HepG2 (cell line): ENCODE data around the gene TPRA1. TPM values are rescaled to one million over a fixed set of nuclear protein-coding genes. Genes with fewer than 3 reads are reported as not detected.

Source experiments
- ATAC-seq: fragments of 200-7000 bp; cut with Tn5 transposase; 3 replicates; pipeline ENCODE4 v1.9.1; 2020; ENCODE audit warnings: mild to moderate bottlenecking, moderate library complexity
- BruUV-seq: library from RNA; stranded (reverse); fragments of 400-500 nt; replicated peaks from 2 replicates; lab custom pipeline; 2021; lab: Mats Ljungman, UMichigan
- CTCF ChIA-PET: fragments of 300-600 bp; formaldehyde crosslinking; extraction: SDS; loops from one replicate; lab custom pipeline; 2021; ENCODE audit warnings: low total read pairs, inconsistent platforms, low intra/inter-chr PET ratio; lab: Yijun Ruan, JAX
- POLR2A ChIA-PET: fragments of 350-600 bp; sonication (Branson Sonifier 250); formaldehyde crosslinking; loops from one replicate; lab custom pipeline; 2020; ENCODE audit warnings: antibody characterized with exemption, inconsistent platforms; lab: Yijun Ruan, JAX
- DNase-seq: peaks from one replicate; pipeline ENCODE4 v3.0.0-alpha.2; 2015; ENCODE audit warnings: low spot score
- FAIRE-seq: peaks from 3 replicates; lab custom pipeline; 2011; peaks lifted over from hg19 to GRCh38; lab: Jason Lieb, UNC
- H2AFZ ChIP-seq: one replicate; pipeline ENCODE4 v1.6.1; 2011; ENCODE audit warnings: low read length, inconsistent platforms
- H3K27ac ChIP-seq: fragments of 300-600 bp; 3 replicates; pipeline ENCODE4 v1.8.0; 2011; ENCODE audit warnings: mixed run types, mild to moderate bottlenecking, mixed read lengths, low read length, inconsistent platforms; ENCODE audit not compliant: insufficient read depth; ENCODE audit errors: extremely low read length
- H3K27me3 ChIP-seq, 2 experiments: fragments of 200-600 bp in 1 of 2; 2 replicates in 1 of 2; 3 replicates in 1 of 2; pipeline versions ENCODE4 v1.6.0 to v1.8.0; 2011; ENCODE audit warnings: low read length in 2 of 2, mild to moderate bottlenecking in 2 of 2, moderate library complexity in 2 of 2, inconsistent platforms in 1 of 2; ENCODE audit not compliant: insufficient read depth in 2 of 2, control insufficient read depth in 1 of 2
- H3K36me3 ChIP-seq, 2 experiments: fragments of 200-600 bp in 1 of 2; replicated peaks in 1 of 2; 2 replicates in 1 of 2; 3 replicates in 1 of 2; pipeline versions ENCODE4 v1.5.1 to v1.8.0; 2011; ENCODE audit warnings: low read length in 2 of 2, inconsistent platforms in 1 of 2; ENCODE audit not compliant: insufficient read depth in 2 of 2, control insufficient read depth in 1 of 2
- H3K4me1 ChIP-seq: 2 replicates; pipeline ENCODE4 v1.5.1; 2012; ENCODE audit warnings: low read length, inconsistent platforms; ENCODE audit not compliant: insufficient read depth
- H3K4me2 ChIP-seq: 2 replicates; pipeline ENCODE4 v1.6.0; 2011; ENCODE audit warnings: low read depth, low read length, inconsistent platforms
- H3K4me3 ChIP-seq, 3 experiments: fragments of 200-600 bp in 1 of 3; sonication (generic), shearing (Covaris generic) in 1 of 3; replicated peaks in 1 of 3; 2 replicates each; pipeline ENCODE4 v1.5.1; 2011 to 2016; ENCODE audit warnings: low read length in 3 of 3, inconsistent platforms in 2 of 3, low read depth in 2 of 3, mild to moderate bottlenecking in 2 of 3, control low read depth in 1 of 3, mixed read lengths in 1 of 3; ENCODE audit not compliant: insufficient read depth in 1 of 3
- H3K79me2 ChIP-seq: one replicate; pipeline ENCODE4 v1.6.1; 2011; ENCODE audit warnings: low read length, inconsistent platforms; ENCODE audit not compliant: insufficient read depth
- H3K9ac ChIP-seq: 2 replicates; pipeline ENCODE4 v1.6.0; 2011; ENCODE audit warnings: mild to moderate bottlenecking, low read depth, low read length, inconsistent platforms; ENCODE audit not compliant: insufficient read depth
- H3K9me3 ChIP-seq: 2 replicates; pipeline ENCODE4 v1.5.1; 2012; ENCODE audit warnings: mild to moderate bottlenecking, low read length
- H4K20me1 ChIP-seq: 2 replicates; pipeline ENCODE4 v1.6.0; 2011; ENCODE audit warnings: inconsistent platforms, mild to moderate bottlenecking, low read length, moderate library complexity; ENCODE audit not compliant: insufficient read depth
- ETV6 ChIP-seq: sonication (generic); formaldehyde crosslinking; conservative IDR thresholded peaks from 2 replicates; pipeline ENCODE4 v1.4.0; 2020; ENCODE audit warnings: missing genetic modification reagents
- FLYWCH1 ChIP-seq: sonication (generic); formaldehyde crosslinking; IDR thresholded peaks from 2 replicates; pipeline ENCODE4 v1.8.1; 2023; ENCODE audit warnings: mild to moderate bottlenecking, missing genetic modification reagents
- IRF2 ChIP-seq: IDR thresholded peaks from 2 replicates; pipeline ENCODE4 v1.6.1; 2018; ENCODE audit warnings: missing genetic modification reagents, missing compliant biosample characterization
- MEIS1 ChIP-seq: sonication (generic); formaldehyde crosslinking; IDR thresholded peaks from 2 replicates; pipeline ENCODE4 v1.9.0; 2021; ENCODE audit warnings: mild to moderate bottlenecking, missing genetic modification reagents, moderate library complexity, borderline replicate concordance
- RFX5 ChIP-seq: IDR thresholded peaks from 2 replicates; pipeline ENCODE4 v1.6.1; 2011; ENCODE audit warnings: low read depth, low read length, improper control_type of control experiment
- SUZ12 ChIP-seq: fragments of 150-350 bp; IDR thresholded peaks from 2 replicates; pipeline ENCODE4 v1.6.1; 2014; ENCODE audit warnings: low read depth, low read length
- ZFAT ChIP-seq: sonication (generic); formaldehyde crosslinking; conservative IDR thresholded peaks from 2 replicates; pipeline ENCODE4 v1.8.1; 2023; ENCODE audit warnings: missing genetic modification reagents, inconsistent platforms
- ZNF136 ChIP-seq: sonication (generic); formaldehyde crosslinking; IDR thresholded peaks from 2 replicates; pipeline ENCODE4 v1.8.1; 2022; ENCODE audit warnings: low read depth, mild to moderate bottlenecking, moderate library complexity, missing genetic modification reagents
- ZNF296 ChIP-seq: sonication (generic); formaldehyde crosslinking; conservative IDR thresholded peaks from 2 replicates; pipeline ENCODE4 v1.5.0; 2020; ENCODE audit warnings: mild to moderate bottlenecking, missing genetic modification reagents
- ZNF558 ChIP-seq: sonication (generic); formaldehyde crosslinking; IDR thresholded peaks from 2 replicates; pipeline ENCODE4 v1.9.0; 2022; ENCODE audit warnings: mild to moderate bottlenecking, missing genetic modification reagents, borderline replicate concordance
- ZNF562 ChIP-seq: sonication (generic); formaldehyde crosslinking; IDR thresholded peaks from 2 replicates; pipeline ENCODE4 v1.8.0; 2022; ENCODE audit warnings: missing genetic modification reagents, borderline replicate concordance
- WGBS: methylation state at CpG from one replicate; pipeline ENCODE4 v1.1.6; 2017; ENCODE audit warnings: low lambda C conversion rate; 5-methylcytosine and 5-hydroxymethylcytosine counted together
- in situ Hi-C: cut with HindIII; loops from 2 replicates; pipeline ENCODE4 v1.10.0; 2017; ENCODE audit warnings: low pct_unique_long_range_greater_than_20kb; ENCODE audit not compliant: extremely low pct_ligation_motif_present
- intact Hi-C: fragments of 100-400 bp; cut with micrococcal nuclease; formaldehyde crosslinking; loops from one replicate; pipeline ENCODE4 v1.10.0; 2022; ENCODE audit not compliant: unreplicated experiment
- polyA plus RNA-seq, 8 experiments: library from polyadenylated mRNA; depleted of rRNA in 3 of 8; stranded (reverse) in 7 of 8; unstranded in 1 of 8; fragments of >200 nt; fragmentation: Illumina TruSeq in 4 of 8; extraction: Trizol in 4 of 8; gene quantifications; 2 replicates each; pipeline versions ENCODE4 v1.2.1 to v1.2.3, GENCODE V29; 2011 to 2016; ENCODE audit warnings: low read depth in 4 of 8, missing spikeins in 1 of 8, mixed read lengths in 1 of 8; ENCODE audit not compliant: insufficient read depth in 1 of 8
- total RNA-seq, 5 experiments: library from RNA; depleted of rRNA; stranded (reverse); fragments of >200 nt; fragmentation: Illumina TruSeq; extraction: Trizol; gene quantifications; 2 replicates each; pipeline ENCODE4 v1.2.3, GENCODE V29; 2016; ENCODE audit warnings: low read depth in 1 of 5
- TF ChIP-seq, protein P1 (sequence below): sonication (generic); formaldehyde crosslinking; IDR thresholded peaks from 2 replicates; pipeline ENCODE4 v1.4.0; 2020; ENCODE audit warnings: mild to moderate bottlenecking, missing genetic modification reagents, borderline replicate concordance
- TF ChIP-seq, protein P2 (sequence below): sonication (generic); formaldehyde crosslinking; conservative IDR thresholded peaks from 2 replicates; pipeline ENCODE4 v1.5.0; 2020; ENCODE audit warnings: missing genetic modification reagents

Gene TPRA1
- total and polyA plus RNA-seq, 2 of the 13 experiments (the other 11 are each of a cell fraction or from before 2014, with no cell fraction given): 25.4 to 25.8 TPM

DNA sequence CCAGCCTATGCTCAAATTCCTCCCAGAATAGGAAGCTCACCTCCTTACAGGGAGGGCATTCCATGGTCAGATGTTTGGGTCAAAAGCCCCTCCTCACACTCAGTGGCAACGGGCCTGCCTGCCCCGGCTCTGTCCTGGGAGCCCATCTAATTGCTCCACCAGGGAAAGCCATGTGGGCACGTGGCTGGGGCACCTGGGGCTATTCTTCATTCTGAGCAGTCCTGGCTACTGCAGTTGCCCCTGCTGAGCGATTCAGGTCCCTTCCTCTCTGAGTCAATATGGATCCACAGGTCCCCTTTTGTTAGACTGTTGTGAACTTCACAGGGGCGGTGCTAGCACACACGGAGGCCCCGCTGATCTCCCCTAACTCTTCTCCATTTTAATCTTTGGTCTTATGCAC lies 39.4 kb downstream of the TPRA1 start:
- ChIA-PET CTCF (no interaction called here), POLR2A (no interaction called here)
- Histone ChIP-seq H3K79me2 (no peaks in the 10 kb centered on the region), H3K4me3 (no peak overlapping the region), H3K4me1 (peaks cover 19% of the 10 kb centered on the region), H4K20me1 (no peaks in the 10 kb centered on the region), H3K9ac (no peak overlapping the region), H3K27me3 (peaks cover 2 to 11% of the 10 kb centered on the region in 2 experiments; a peak in 4 of 5 replicates), H3K36me3 (no peaks in the 10 kb centered on the region), H2AFZ (no peak overlapping the region), H3K27ac (no peak overlapping the region), H3K4me2 (no peak overlapping the region), H3K9me3 (no peaks in the 10 kb centered on the region)
- DNase-seq: no peak
- BruUV-seq: no TSS peak
- intact Hi-C loops: no loop called here
- 6% methylated on average over 3 of the region's 7 CpGs for WGBS
- in situ Hi-C loops: no loop called here
- no peak for FAIRE-seq
- no peak for ATAC-seq
- no peak for TF ChIP-seq ZFAT (CRISPR knock-in tag)
- no peak for TF ChIP-seq ETV6
- TF ChIP-seq IRF2: no peak
- no peak for TF ChIP-seq ZNF296 (CRISPR knock-in tag)
- TF ChIP-seq RFX5: no peak
- no peak for TF ChIP-seq ZNF562 (CRISPR knock-in tag)
- no peak for TF ChIP-seq FLYWCH1 (CRISPR knock-in tag)
- TF ChIP-seq ZNF136: no peak
- TF ChIP-seq MEIS1 (CRISPR knock-in tag): no peak
- TF ChIP-seq, protein P1, sequence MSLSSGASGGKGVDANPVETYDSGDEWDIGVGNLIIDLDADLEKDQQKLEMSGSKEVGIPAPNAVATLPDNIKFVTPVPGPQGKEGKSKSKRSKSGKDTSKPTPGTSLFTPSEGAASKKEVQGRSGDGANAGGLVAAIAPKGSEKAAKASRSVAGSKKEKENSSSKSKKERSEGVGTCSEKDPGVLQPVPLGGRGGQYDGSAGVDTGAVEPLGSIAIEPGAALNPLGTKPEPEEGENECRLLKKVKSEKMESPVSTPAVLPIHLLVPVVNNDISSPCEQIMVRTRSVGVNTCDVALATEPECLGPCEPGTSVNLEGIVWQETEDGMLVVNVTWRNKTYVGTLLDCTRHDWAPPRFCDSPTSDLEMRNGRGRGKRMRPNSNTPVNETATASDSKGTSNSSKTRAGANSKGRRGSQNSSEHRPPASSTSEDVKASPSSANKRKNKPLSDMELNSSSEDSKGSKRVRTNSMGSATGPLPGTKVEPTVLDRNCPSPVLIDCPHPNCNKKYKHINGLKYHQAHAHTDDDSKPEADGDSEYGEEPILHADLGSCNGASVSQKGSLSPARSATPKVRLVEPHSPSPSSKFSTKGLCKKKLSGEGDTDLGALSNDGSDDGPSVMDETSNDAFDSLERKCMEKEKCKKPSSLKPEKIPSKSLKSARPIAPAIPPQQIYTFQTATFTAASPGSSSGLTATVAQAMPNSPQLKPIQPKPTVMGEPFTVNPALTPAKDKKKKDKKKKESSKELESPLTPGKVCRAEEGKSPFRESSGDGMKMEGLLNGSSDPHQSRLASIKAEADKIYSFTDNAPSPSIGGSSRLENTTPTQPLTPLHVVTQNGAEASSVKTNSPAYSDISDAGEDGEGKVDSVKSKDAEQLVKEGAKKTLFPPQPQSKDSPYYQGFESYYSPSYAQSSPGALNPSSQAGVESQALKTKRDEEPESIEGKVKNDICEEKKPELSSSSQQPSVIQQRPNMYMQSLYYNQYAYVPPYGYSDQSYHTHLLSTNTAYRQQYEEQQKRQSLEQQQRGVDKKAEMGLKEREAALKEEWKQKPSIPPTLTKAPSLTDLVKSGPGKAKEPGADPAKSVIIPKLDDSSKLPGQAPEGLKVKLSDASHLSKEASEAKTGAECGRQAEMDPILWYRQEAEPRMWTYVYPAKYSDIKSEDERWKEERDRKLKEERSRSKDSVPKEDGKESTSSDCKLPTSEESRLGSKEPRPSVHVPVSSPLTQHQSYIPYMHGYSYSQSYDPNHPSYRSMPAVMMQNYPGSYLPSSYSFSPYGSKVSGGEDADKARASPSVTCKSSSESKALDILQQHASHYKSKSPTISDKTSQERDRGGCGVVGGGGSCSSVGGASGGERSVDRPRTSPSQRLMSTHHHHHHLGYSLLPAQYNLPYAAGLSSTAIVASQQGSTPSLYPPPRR: no peak
- TF ChIP-seq, protein P2, sequence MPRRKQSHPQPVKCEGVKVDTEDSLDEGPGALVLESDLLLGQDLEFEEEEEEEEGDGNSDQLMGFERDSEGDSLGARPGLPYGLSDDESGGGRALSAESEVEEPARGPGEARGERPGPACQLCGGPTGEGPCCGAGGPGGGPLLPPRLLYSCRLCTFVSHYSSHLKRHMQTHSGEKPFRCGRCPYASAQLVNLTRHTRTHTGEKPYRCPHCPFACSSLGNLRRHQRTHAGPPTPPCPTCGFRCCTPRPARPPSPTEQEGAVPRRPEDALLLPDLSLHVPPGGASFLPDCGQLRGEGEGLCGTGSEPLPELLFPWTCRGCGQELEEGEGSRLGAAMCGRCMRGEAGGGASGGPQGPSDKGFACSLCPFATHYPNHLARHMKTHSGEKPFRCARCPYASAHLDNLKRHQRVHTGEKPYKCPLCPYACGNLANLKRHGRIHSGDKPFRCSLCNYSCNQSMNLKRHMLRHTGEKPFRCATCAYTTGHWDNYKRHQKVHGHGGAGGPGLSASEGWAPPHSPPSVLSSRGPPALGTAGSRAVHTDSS: no peak
- TF ChIP-seq ZNF558 (CRISPR knock-in tag): no peak
- no peak for TF ChIP-seq SUZ12
